Measurements from ENCODE around the gene SIX3.

Gene SIX3

DNA sequence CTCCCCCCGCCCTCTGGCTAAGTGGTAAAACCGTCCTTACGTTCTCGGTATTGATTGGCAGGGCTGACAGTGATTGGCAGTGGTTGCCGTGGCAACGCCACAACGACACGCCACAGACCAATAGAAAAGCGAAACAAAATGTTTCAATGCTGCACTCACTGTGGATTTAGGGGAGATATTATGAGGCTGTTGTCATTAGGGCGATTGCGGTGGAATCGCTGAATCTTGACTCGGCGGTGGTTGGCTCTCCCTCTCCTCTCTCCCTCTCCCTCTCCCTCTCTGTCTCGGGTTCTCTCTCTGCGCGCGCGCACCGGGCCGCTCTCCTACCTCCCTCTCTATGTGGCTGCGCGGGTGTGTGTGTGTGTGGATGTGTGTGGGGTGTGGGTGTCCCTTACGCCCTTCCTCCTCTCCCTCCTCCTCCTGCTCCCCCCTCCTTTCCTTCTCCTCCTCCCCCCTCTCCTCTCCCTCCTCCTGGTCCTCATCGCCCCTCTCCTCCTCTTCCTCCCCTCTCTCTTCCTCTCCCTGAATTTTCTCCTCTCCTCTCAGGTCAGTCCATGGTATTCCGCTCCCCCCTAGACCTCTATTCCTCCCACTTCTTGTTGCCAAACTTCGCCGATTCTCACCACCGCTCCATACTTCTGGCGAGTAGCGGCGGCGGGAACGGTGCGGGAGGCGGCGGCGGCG is at the start of gene SIX3:
Gene SIX3 (plus strand): TSS at position 152 of the 684 bp plus-strand sequence. CDS start 403 bp downstream, at position 555.
- in situ Hi-C loops (cut with MboI; ENCODE audit: low sequenced_read_pairs) = no loop called here

GRCh38 chr2:44894058-44894457 is 47.4 kb upstream of the SIX3 start:
- in situ Hi-C loops (cut with MboI; ENCODE audit: low sequenced_read_pairs) = no loop called here

DNA sequence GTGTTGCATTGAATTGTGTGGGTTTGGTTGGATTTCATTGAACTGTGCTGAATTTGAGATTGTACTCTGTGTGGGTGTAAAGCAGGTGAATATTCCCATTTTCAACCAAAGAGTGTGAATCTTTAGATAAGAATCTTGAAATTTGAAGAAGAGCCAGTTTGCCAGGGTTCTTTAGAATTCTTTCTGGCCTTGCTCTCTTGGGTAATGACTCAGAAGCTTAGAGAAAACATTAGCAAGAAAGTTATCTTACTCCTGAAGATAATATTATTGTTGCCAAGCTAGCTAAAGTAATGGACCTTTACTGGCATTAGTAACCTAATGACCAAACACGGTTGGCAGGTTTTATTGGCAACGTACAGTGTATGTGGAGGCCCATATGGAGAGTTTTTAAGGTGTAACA is 46.4 kb upstream of the SIX3 start:
- in situ Hi-C loops (cut with MboI; ENCODE audit: low sequenced_read_pairs) = no loop called here

DNA sequence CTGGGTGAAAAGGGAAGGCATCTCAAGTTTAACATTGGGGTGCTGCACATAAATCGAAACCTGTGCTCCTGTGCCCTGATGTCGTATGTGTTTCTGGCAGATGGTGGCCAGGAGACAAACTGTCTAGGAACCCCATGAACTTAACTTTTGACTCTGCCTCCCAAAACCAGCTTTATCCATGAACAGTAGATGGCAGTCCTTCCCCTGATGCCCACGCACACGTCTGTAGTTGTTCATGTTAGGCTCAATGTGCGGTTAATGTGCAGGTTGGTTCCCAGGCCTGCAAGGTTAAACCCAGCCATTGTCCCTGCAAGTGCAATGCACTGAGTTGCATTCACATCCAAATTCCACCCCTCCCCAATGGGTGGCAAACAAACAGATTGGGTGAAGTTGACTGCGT is 44.1 kb upstream of the SIX3 start:
- in situ Hi-C loops (cut with MboI; ENCODE audit: low sequenced_read_pairs) = no loop called here

- in situ Hi-C loops (cut with MboI; ENCODE audit: low sequenced_read_pairs) = no loop called here
Measured at GRCh38 chr2:44902217-44903137, 39.0 kb upstream of the SIX3 start.

GRCh38 chr2:44904578-44904977 is 36.9 kb upstream of the SIX3 start:
- in situ Hi-C loops (cut with MboI; ENCODE audit: low sequenced_read_pairs) = no loop called here

- in situ Hi-C loops (cut with MboI; ENCODE audit: low sequenced_read_pairs) = no loop called here
Measured at GRCh38 chr2:44906972-44907371, 34.5 kb upstream of the SIX3 start.

- in situ Hi-C loops (cut with MboI; ENCODE audit: low sequenced_read_pairs) = no loop called here
Measured at GRCh38 chr2:44909831-44910230, 31.7 kb upstream of the SIX3 start.

DNA sequence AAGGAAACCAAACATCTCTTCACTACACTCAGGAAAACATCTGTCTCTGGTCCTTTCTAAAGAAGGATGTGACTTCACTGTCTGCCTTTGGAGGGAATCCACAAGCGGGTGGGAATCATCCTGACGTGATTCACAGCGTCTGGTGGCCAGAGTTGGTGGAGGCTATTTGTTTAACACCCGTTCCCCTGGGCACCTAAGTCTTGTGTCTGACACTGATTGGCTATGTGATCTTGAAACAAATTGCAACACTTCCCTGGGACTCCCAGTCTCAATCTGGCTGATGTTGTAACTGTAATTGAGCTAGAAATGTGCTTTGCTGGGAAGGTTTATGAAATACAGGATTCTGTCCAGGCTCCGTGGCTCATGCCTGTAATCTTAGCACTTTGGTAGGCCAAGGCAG is 28.8 kb upstream of the SIX3 start:
- in situ Hi-C loops (cut with MboI; ENCODE audit: low sequenced_read_pairs) = no loop called here

DNA sequence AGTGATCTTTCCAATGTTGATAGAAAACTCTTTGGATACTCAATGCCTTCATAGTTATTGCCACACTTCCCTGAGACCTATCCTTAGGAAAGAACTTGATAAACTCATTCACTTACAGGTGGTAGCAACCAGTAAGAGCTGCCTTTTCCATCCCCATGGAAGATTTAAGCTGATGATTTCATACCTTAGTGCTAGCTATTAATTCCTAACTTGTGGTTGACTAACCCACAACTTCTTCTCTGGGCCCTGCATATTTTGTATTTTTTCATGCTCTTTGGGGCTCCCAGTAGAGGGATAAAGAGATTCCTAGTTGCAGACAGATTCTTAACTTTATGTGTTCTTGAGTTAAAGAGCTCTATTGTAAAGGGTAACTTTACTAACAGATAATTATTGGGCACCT is 25.2 kb upstream of the SIX3 start:
- in situ Hi-C loops (cut with MboI; ENCODE audit: low sequenced_read_pairs) = no loop called here

DNA sequence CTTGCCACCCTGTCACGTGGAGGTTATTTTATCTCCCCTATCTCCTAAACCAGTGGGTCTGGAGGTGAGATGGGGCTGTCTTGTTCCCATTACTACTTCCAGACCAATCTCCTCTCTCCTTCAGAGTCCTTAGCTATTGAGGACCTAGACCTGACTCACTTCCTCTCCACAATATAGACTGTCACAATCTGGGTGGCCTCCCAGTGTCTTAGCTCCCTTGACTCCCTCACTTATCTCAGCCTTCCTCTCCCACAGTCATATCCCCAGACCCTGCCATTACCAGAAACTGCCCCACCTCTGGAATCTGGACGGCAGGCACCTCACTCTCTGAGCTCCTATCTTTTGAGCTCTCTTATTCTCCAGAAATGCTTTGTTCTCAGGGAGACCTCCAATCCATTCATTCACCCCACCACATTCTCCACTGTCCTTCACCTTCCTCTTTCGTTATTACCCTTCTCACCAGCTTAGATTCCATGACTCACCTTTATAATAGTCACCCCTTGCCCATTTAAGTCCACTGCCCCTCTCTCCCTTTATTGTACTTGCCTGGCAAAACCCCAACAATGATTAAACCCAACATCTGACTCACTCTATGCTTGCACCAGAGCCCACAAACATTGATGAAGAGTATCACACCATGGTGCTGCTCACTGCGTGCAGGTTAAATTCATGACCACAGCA is 23.3 kb upstream of the SIX3 start:
- in situ Hi-C loops (cut with MboI; ENCODE audit: low sequenced_read_pairs) = no loop called here

- in situ Hi-C loops (cut with MboI; ENCODE audit: low sequenced_read_pairs) = no loop called here
Measured at GRCh38 chr2:44920751-44921150, 20.8 kb upstream of the SIX3 start.

DNA sequence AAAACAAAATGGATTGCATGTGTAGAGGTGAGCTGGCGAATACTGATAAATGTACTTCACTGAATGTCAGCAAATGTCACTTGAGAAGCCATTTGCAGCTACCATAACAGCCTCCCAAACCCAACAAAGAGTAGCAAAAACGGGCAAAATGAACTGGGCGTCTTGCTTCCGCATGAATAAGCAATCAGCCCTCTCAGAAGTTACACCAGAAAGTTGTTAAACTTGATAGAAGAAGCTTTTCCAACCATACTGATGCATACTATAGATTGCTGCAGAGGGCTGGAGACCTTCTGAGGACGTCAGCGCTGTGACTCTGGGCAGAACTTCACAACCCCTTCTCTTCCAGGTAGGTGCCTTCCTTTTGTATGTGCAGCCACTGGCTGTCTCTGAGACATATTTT is 18.7 kb upstream of the SIX3 start:
- in situ Hi-C loops (cut with MboI; ENCODE audit: low sequenced_read_pairs) = no loop called here

GRCh38 chr2:44925561-44926136 is 15.9 kb upstream of the SIX3 start:
- in situ Hi-C loops (cut with MboI; ENCODE audit: low sequenced_read_pairs) = no loop called here

GRCh38 chr2:44926957-44927356 is 14.5 kb upstream of the SIX3 start:
- in situ Hi-C loops (cut with MboI; ENCODE audit: low sequenced_read_pairs) = no loop called here

DNA sequence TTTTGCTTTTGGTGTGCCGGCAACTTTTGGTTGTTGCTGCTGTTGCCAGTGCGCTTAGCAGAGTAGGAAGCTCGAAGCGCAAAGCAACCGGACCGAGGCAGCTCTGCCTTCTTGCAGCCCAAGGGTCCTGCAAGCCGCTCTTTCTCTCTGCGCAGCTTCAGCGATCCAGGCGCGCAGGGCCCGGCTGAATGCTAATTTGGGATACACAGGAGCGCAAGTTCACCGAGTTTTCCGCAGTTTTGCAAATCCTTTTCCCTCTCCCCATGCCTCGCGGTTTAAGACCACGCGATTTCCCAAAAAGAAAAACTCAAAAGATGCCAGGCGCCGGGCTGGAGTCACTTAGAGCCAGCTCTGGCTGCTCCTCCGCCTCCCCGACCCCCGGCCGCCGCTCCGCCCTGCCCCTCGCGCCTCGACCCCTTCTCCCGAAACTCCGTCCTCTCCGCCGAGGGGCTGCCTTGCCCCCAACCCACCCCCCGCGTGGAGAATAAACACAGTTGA is 13.5 kb upstream of the SIX3 start:
- in situ Hi-C loops (cut with MboI; ENCODE audit: low sequenced_read_pairs) = no loop called here

GRCh38 chr2:44928483-44929158 is 12.9 kb upstream of the SIX3 start:
- in situ Hi-C loops (cut with MboI; ENCODE audit: low sequenced_read_pairs) = no loop called here

- in situ Hi-C loops (cut with MboI; ENCODE audit: low sequenced_read_pairs) = no loop called here
Measured at GRCh38 chr2:44929159-44929734, 12.3 kb upstream of the SIX3 start.

- in situ Hi-C loops (cut with MboI; ENCODE audit: low sequenced_read_pairs) = no loop called here
Measured at GRCh38 chr2:44929735-44930273, 11.7 kb upstream of the SIX3 start.
